MM.1S (cell line): ENCODE results near the gene SLC2A3.
"Not testable (repeated sequence)": the region's sequence is repeated elsewhere in the genome, so short reads cannot be mapped to it uniquely, and the experiment has no call there.

Source experiments
- EZH2 ChIP-seq: fragments of 300-600 bp; sonication (generic); optimal IDR thresholded peaks from 2 replicates; pipeline ENCODE3; 2017; ENCODE audit warnings: low read depth, mild to moderate bottlenecking, antibody characterized with exemption, low read length, mixed read lengths
- TF ChIP-seq, protein P1 (sequence below): fragments of 300-600 bp; sonication (generic); IDR thresholded peaks from 2 replicates; pipeline ENCODE4 v1.5.1; 2016; ENCODE audit warnings: antibody characterized with exemption, low read length, mixed read lengths

DNA sequence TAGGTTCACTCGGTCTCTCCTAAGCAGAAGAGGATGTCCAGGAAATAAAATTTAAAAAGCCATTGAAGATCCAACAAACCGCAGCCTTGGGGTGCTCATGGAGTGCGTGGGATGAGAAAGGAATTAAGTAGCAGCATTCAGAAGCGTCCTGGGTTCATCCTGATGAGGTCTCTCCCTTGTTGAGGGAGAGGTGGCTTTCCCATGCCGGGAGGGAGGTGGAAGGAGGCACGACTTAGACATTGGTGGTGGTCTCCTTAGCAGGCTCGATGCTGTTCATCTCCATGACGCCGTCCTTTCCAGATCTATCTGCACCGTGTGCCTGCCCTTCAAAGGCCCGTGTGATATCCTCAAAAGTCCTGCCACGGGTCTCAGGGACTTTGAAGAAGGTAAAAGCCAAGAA is 14.8 kb downstream of the SLC2A3 start:
- TF ChIP-seq, protein P1, sequence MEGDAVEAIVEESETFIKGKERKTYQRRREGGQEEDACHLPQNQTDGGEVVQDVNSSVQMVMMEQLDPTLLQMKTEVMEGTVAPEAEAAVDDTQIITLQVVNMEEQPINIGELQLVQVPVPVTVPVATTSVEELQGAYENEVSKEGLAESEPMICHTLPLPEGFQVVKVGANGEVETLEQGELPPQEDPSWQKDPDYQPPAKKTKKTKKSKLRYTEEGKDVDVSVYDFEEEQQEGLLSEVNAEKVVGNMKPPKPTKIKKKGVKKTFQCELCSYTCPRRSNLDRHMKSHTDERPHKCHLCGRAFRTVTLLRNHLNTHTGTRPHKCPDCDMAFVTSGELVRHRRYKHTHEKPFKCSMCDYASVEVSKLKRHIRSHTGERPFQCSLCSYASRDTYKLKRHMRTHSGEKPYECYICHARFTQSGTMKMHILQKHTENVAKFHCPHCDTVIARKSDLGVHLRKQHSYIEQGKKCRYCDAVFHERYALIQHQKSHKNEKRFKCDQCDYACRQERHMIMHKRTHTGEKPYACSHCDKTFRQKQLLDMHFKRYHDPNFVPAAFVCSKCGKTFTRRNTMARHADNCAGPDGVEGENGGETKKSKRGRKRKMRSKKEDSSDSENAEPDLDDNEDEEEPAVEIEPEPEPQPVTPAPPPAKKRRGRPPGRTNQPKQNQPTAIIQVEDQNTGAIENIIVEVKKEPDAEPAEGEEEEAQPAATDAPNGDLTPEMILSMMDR, result not testable (repeated sequence)
- TF ChIP-seq EZH2, result not testable (repeated sequence)
